Hindlimb muscle (tissue), 1 donor: ENCODE results near the gene NFE2L2. TPM values are rescaled to one million over a fixed set of nuclear protein-coding genes. Genes with fewer than 3 reads are reported as not detected.
"Not testable (repeated sequence)": the region's sequence is repeated elsewhere in the genome, so short reads cannot be mapped to it uniquely, and the experiment has no call there.

ENCODE experiments used
- DNase-seq: peaks from one replicate; pipeline ENCODE4 v3.0.0-alpha.2; 2013
- polyA plus RNA-seq: library from polyadenylated mRNA; unstranded; fragments of 120-200 nt; gene quantifications from one replicate; pipeline ENCODE4 v1.2.1, GENCODE V29; 2013; ENCODE audit not compliant: insufficient read length

The NFE2L2 gene
- 50.7 TPM for polyA plus RNA-seq

GRCh38 chr2:177264693-177265587, at the start of gene NFE2L2:
TSS of gene NFE2L2 (minus strand) at chr2:177264727. CDS start at chr2:177264576, 151 bp downstream.
- DNase-seq, result peak; percentile 96

- DNase-seq, result no peak
These were observed 49.7 kb upstream of the NFE2L2 start for GRCh38 chr2:177314194-177314593.

- DNase-seq, result no peak
These were observed 48.7 kb upstream of the NFE2L2 start for GRCh38 chr2:177313162-177313781.

GRCh38 chr2:177312562-177312961, 48.0 kb upstream of the NFE2L2 start:
- DNase-seq, result no peak

GRCh38 chr2:177309672-177310309, 45.3 kb upstream of the NFE2L2 start:
- not testable (repeated sequence) for DNase-seq

GRCh38 chr2:177306550-177306949, 42.0 kb upstream of the NFE2L2 start:
- no peak for DNase-seq

- DNase-seq, result no peak
These were observed 39.4 kb upstream of the NFE2L2 start for GRCh38 chr2:177303939-177304338.

- no peak for DNase-seq
These were observed 38.0 kb upstream of the NFE2L2 start for GRCh38 chr2:177302552-177302951.

GRCh38 chr2:177298191-177298590, 33.7 kb upstream of the NFE2L2 start:
- DNase-seq, result no peak

- peak; percentile 16 for DNase-seq
These were observed 31.5 kb upstream of the NFE2L2 start for GRCh38 chr2:177296040-177296439.

- peak; percentile 48 for DNase-seq
These were observed 31.0 kb upstream of the NFE2L2 start for GRCh38 chr2:177295484-177295883.

GRCh38 chr2:177291701-177292100, 27.2 kb upstream of the NFE2L2 start:
- no peak for DNase-seq

- DNase-seq, result no peak
These were observed 25.5 kb upstream of the NFE2L2 start for GRCh38 chr2:177289824-177290628.

- DNase-seq, result no peak
These were observed 23.3 kb upstream of the NFE2L2 start for GRCh38 chr2:177287814-177288213.

- no peak for DNase-seq
These were observed 21.6 kb upstream of the NFE2L2 start for GRCh38 chr2:177285892-177286715.

- no peak for DNase-seq
These were observed 20.0 kb upstream of the NFE2L2 start for GRCh38 chr2:177284531-177284930.

- DNase-seq, result no peak
These were observed 19.4 kb upstream of the NFE2L2 start for GRCh38 chr2:177283906-177284305.

- no peak for DNase-seq
These were observed 18.5 kb upstream of the NFE2L2 start for GRCh38 chr2:177282787-177283572.

GRCh38 chr2:177282181-177282641, 17.7 kb upstream of the NFE2L2 start:
- no peak for DNase-seq

- no peak for DNase-seq
These were observed 17.1 kb upstream of the NFE2L2 start for GRCh38 chr2:177281400-177282180.
